ENCODE measurements around the gene KRT7.

GRCh38 chr12:52244615-52244994 lies 11.6 kb downstream of the KRT7 start:
- TF ChIP-seq YY1 (IDR thresholded peaks at IDR 0.05; ENCODE audit: insufficient read depth, insufficient read length) (no peak), SUZ12 (IDR thresholded peaks at IDR 0.05; ENCODE audit: extremely low read depth, insufficient read depth, insufficient read length) (no peak)
